ENCODE data around the gene NDUFV1.

DNA sequence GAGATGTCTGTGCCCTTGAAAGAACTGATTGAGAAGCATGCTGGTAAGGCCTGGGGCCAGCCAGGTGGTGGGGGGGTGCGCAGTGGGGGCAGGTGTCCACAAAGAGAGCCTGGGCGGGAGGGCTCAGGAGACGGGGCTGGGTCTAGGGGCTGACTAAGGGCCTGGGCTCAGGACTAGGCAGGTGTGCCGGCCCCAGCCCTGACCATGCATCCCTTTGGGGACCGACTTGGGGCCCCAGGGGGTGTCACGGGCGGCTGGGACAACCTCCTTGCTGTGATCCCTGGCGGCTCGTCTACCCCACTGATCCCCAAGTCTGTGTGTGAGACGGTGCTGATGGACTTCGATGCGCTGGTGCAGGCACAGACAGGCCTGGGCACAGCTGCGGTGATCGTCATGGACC, 4.4 kb downstream of the NDUFV1 start:
- TF ChIP-seq, protein P1, sequence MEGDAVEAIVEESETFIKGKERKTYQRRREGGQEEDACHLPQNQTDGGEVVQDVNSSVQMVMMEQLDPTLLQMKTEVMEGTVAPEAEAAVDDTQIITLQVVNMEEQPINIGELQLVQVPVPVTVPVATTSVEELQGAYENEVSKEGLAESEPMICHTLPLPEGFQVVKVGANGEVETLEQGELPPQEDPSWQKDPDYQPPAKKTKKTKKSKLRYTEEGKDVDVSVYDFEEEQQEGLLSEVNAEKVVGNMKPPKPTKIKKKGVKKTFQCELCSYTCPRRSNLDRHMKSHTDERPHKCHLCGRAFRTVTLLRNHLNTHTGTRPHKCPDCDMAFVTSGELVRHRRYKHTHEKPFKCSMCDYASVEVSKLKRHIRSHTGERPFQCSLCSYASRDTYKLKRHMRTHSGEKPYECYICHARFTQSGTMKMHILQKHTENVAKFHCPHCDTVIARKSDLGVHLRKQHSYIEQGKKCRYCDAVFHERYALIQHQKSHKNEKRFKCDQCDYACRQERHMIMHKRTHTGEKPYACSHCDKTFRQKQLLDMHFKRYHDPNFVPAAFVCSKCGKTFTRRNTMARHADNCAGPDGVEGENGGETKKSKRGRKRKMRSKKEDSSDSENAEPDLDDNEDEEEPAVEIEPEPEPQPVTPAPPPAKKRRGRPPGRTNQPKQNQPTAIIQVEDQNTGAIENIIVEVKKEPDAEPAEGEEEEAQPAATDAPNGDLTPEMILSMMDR (IDR thresholded peaks at IDR 0.05 in 4 of 5, conservative IDR thresholded peaks at IDR 0.05 in 1 of 5) = no peak
- no peak for TF ChIP-seq POLR2A (IDR thresholded peaks at IDR 0.05)
